HG02763 (cell line): Measurements from ENCODE around the gene ZFP36L2.

ENCODE experiments used
- ATAC-seq: cut with Tn5 transposase; IDR thresholded peaks from one replicate; pipeline ENCODE4 v1.9.1; 2021; ENCODE audit warnings: mild to moderate bottlenecking, moderate library complexity; ENCODE audit not compliant: unreplicated experiment

The ZFP36L2 gene

DNA sequence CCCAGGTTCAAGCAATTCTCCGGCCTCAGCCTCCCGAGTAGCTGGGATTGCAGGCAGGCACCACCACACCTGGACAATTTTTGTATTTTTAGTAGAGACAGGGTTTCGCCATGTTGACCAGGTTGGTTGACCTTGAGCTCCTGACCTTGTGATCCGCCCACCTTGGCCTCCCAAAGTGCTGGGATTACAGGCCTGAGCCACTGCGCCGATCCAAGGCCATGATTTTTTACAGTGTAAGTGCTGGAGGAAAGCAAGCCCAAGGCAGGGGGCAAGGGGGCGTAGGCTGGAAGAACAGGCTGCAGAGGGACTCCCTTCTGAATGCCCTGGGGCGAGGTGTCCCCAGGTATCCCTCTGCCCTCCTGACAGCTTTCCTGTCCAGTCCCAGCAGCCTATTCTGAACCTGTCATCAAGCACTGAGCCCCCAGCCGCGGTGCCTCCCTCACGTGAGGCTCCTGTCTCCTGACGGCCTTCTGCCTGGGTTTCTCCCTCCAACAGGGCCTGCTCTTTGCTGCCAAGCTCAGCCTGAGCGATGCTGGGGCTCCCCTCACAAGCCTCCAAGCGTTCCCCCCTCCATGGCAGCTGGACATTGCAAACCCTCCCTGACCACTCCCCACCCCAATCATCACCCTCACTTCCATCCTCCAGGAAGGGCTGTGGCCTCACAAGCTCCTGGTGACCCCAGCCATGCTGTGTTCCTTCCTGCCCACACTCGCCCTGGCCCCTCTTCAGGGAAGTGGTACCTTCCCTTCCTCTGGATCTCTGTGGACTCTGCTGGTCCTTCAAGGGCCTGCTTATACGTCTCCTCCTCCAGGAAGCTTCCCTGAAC lies 37.6 kb downstream of the ZFP36L2 start:
- ATAC-seq: no peak

DNA sequence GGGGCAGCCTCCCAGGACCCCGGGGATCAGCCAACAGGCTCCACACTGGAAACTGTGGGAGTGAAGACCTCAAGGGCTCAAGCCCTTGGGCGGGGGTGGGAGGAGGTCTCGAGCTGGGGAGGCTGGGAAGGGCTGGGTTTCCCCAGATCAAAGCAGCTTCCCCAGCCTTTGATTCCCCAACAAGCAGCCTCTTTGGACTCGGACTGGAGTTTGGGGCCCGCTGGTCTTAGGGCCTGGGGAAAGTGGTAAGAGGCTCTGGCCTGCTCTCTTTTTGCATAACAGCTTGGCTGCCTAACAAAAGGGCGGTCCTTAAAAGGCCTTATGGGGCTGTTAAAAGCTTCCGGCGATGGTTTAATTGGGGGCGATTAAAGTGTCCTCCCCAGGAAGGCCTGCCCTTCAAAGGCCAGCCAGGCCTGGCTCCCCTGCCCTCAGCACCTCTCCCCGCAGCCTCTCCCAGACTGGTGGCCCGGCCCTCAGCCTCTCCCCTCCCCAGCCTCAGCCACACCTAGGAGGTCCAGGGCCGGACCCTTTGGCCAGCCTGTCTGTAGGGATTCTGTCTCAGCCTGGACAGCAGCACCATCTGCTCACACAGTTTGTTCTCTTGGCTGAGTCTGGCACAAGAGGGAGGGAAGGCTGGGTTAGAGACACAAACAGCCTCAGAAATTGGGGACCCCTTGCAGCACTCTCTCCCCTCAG lies 39.6 kb downstream of the ZFP36L2 start:
- ATAC-seq: no peak

DNA sequence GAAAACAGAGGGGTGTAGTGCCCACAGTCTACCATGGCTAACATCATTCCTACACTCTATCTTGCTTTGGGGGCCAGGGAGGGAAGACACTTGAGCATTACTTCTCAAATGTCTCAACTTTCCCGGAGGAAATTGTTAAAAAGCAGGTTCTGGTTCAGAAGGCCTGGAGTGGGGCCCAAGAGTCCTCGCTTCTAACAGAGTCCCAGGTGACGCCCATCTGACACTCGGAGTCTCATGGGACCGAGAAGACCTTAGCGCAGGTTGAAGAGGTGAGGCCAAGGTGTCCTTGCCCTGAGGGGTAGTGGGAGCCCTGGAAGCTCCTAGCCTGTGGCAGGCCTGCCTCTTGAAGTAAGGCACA lies 40.1 kb downstream of the ZFP36L2 start:
- ATAC-seq: no peak

DNA sequence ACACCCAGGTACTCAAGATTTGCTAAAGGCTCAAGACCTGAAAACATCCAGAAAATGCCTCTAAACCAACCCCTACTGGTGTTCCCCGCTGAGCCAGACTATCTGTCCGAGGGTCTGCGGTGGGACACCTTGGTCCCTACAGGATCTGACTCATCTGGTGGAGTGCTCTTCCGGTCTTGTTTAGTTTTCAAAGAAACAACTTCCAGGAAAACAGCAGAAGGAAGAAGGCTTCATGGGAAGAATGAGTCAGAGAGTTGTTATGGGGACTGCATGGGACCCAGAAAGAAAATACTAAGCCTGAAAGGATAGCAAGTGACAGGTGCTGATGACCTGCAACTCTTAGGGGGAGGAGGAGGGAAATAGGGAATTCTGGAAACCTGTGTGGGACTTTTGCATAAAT lies 41.3 kb downstream of the ZFP36L2 start:
- no peak for ATAC-seq

DNA sequence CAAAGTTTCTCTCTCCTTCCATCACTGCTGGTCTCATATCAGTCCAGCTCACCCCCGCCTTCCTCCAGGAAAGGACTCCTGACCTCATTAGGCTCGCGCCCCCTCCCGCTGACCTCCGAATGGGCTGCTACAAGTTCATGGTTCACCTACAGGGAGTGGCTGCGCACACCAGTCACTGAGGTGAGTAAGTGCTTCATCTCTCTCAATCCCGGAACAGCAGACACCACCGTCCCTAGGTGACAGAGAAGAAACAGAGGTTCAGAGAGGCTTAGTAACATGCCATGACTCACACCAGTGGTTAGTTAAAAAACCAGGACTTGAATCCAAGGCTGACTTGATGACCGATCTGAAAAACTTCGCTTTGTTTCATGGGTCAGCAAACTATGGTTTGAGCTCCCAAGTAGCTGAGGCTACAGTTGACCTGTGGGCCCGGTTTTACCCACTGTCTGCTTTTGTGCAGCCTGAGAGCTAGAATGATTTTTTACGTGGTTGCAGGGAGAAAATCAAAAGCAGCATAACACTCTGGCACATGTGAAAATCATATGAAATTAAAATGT lies 42.0 kb downstream of the ZFP36L2 start:
- no peak for ATAC-seq

DNA sequence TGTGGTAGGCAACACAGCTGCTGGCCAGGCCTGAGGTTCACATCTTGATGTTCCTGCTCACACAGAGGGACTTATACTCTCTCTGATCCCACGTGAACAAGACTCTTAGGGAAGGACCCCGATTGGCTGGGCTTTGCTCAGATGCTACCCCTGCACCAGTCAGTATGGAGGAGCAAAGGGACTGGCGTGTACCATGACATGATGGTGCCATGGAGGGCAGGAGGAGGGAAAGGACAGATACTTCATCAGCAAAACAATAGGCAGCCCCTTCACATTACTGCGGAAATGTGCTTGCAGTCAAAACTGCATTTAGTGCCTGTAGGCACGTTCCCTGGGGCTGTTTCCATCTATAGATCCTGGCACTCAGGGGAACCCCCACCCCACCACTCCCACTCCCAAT lies 42.7 kb downstream of the ZFP36L2 start:
- no peak for ATAC-seq

DNA sequence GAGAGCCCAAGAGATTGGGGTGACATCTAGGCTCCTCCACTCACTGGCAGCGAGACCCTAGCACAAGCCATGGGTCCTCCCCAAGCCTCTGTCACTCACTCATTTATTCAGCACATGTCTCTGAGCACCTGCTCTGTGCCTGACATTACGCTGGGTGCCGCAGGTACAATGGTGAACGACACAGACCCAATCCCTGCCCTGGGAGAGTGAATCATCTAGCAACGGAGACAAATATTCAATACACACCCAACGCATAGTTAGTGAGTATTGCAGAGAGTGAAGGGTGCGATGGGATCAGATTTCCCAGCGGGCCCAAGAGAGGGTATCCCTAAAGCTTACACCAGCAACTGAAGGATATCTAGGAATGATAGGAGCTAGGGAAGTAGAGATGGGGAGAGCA lies 45.5 kb downstream of the ZFP36L2 start:
- no peak for ATAC-seq

DNA sequence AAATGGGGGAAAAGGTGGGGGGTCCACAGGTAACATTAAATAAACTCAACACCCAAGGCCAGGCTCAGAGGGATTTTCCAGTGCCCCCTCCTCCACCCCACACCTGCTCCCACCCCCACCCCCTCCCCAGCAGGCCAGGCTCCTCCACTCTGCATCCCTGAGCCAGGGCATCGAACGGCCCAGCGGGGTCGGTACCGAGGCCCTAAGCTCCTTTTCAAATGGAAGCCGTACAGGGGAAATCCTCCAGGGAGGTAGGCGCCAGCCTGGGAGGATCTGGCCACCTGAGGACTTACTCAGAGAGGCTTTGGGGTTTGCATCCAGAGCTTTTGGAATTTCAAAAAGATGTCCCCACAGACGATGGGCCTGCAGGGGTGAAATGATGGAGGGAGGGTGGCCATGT lies 46.5 kb downstream of the ZFP36L2 start:
- ATAC-seq: no peak

DNA sequence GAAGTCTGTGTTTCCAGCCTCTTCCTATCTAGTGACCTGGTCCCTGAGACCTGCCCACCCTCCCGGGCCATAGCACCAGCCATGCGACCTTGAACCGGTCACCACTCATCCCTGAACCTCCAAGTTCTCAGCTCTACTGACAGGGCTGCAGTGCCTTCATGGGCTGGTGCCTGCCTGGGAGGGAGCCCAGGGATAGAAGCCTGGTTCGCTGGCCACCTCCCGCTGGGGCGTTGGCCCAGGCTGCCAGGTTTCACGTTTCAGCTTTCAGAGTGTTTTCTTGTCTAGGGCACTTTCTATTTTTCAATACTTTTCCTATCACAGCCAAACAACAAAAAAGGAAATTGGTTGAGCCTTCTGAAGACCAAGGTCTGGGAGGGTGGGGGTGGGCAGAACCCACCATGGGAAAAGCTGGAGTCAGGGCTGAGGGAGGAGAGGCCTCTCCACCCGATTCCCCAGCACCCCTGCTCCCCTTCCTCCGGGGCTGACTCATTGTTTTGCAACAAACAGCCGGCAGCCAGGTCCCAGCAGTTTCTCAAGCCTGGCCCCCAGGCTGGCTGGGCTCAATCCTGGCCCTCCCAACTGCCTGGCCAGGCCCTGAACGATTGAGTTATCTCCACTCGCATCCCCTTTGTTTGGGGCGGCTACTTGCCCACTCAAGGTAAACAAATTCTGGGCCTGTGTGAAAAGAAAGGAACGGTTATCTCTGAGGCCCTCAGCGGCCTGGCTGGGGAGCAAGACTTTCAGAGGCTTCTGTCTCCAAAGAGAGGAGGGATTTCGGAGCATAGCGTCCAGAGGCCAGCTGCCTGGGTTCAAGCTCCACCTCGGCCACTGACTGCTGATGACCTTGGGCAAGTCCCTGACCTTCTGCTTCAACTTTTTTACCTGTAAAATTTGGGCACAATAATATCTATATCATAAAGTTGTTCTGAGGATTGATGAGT lies 47.5 kb downstream of the ZFP36L2 start:
- no peak for ATAC-seq

DNA sequence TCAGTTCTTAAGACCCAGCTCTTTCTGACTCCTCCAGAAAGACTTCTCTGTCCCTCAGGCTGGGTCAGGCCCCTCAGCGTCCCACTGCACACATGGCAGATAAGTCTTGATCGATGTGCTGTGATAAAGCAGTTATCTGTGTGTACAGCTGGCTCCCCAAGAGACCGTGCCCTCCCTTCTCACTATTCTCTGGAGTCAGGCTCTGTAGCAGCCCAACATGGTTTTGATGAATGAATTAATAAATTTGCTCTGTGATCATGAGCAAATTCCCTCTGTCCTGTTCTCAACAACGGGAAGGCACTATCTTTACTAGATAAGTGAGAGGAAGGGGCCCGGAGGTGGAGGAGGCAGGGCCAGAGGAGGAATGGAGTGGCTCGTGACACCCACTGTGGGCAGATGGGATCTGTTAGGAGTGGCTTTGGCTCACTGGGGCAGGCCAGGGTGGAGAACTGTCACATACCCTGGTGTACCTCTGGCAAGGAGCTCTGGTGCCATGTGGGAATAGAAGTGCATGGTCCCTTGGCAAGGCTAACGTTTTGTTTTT lies 48.3 kb downstream of the ZFP36L2 start:
- ATAC-seq: no peak

DNA sequence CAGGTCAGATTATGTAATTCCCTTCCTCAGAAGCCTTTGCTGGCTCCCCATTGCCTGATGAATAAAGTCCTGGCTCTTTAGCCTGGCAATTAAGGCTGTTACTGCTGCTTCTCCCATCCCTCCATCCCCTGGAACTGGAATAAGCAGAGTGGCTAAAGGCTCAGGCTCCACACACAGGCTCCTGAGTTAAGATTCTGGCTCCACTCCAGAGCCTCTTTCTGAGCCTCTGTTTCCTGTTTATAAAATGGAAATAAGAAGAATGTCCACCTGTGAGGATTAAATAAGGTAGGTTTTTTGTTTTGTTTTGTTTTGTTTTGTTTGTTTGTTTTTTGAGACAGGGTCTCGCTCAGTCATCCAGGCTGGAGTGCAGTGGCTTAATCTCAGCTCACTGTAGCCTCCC lies 50.0 kb downstream of the ZFP36L2 start:
- no peak for ATAC-seq

DNA sequence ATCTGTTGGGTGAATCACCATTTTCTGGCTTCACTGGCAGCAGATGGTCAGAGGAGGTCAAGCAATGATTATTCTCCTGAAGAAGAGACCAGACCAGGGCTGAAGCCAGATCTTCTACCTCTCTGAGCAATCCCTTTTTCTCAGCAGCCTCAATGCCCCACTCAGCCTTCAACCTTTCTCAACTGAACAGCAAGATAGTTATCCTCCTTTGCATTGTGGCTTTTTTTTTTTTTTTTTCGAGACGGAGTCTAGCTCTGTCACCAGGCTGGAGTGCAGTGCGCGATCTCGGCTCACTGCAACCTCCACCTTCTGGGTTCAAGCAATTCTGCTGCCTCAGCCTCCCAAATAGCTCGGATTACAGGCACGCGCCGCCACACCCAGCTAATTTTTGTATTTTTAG lies 50.5 kb downstream of the ZFP36L2 start:
- ATAC-seq: no peak

DNA sequence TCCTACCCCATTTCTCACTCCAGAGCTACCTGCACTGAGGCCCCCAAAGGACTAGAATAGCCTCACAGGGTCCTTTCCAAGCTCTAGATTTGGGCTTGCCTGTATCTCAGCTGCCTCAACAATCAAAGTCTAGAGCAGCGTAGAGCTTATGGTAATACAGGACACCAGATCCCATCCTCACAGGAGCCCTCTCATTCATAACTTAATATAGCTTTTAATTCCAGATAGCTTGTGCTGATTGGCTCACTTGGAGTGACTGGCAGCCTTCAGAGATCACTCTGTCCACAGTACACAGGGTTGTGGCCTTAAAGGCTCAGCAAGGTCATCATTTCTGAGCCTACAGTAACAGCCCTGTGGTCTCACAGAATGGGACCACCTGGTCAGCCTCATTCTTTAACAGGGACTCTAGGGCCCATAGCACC lies 51.4 kb downstream of the ZFP36L2 start:
- no peak for ATAC-seq

DNA sequence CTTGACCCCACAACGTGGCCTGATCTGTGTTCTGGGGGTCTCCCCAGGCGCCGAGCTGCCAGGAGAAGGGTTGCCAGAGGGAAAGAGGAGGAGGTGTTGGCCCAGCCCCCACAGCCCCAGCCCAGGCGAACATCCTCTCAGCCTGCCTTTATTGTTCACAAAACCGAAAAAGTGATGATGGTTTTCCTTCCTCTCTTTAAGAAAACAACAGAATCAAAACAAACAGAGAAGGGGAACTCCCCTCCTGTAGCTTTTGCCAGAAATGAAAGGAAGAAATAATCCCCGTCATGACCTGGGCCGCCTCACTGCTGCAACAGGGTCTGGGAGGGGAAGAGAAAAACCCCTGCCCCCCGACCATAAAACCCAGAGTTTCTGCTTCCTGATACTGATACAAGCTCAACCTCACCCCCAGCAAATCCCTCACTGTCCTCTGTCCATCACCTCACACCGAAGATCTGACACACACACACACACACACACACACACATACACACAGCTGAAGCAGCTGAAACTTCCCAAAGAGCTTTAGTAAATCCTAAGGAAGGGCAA lies 52.0 kb downstream of the ZFP36L2 start:
- ATAC-seq: peak; percentile 74
